Neural cell (in vitro differentiated cells): Measurements from ENCODE around the gene PCDH15. TPM values are rescaled to one million over a fixed set of nuclear protein-coding genes. Genes with fewer than 3 reads are reported as not detected.

Experiments used
- H2AFZ ChIP-seq: fragments of 200-600, 300-800 bp; sonication (generic), shearing (Covaris generic); 2 replicates; pipeline ENCODE4 v1.6.0; 2014; ENCODE audit warnings: low read depth, mild to moderate bottlenecking, antibody characterized with exemption, low read length, moderate library complexity
- H3F3A ChIP-seq: fragments of 200-600 bp; shearing (Covaris generic); 2 replicates; pipeline ENCODE4 v1.6.1; 2016; ENCODE audit warnings: mild to moderate bottlenecking, moderate library complexity, mixed read lengths, antibody characterized with exemption, low read length; ENCODE audit not compliant: insufficient read depth, poor library complexity, severe bottlenecking
- H3K27ac ChIP-seq: fragments of 200-600, 300-800 bp; sonication (generic), shearing (Covaris generic); 2 replicates; pipeline ENCODE4 v1.5.1; 2014; ENCODE audit warnings: mild to moderate bottlenecking, low read length, moderate library complexity
- H3K27me3 ChIP-seq: fragments of 300-800, 200-600 bp; sonication (generic), shearing (Covaris generic); 2 replicates; pipeline ENCODE4 v1.6.0; 2014; ENCODE audit warnings: mild to moderate bottlenecking, low read depth, low read length, moderate library complexity; ENCODE audit not compliant: insufficient read depth
- H3K36me3 ChIP-seq: fragments of 300-800, 200-600 bp; sonication (generic), shearing (Covaris generic); 2 replicates; pipeline ENCODE4 v1.5.1; 2014; ENCODE audit warnings: mild to moderate bottlenecking, antibody characterized with exemption, low read length, moderate library complexity; ENCODE audit not compliant: insufficient read depth
- H3K4me2 ChIP-seq: fragments of 300-800, 200-600 bp; sonication (generic), shearing (Covaris generic); 2 replicates; pipeline ENCODE4 v1.6.0; 2014; ENCODE audit warnings: mild to moderate bottlenecking, low read length
- H3K4me3 ChIP-seq: fragments of 300-800, 200-600 bp; sonication (generic), shearing (Covaris generic); 2 replicates; pipeline ENCODE4 v1.5.1; 2014; ENCODE audit warnings: mild to moderate bottlenecking, low read length, moderate library complexity
- H3K79me2 ChIP-seq: fragments of 200-600 bp; shearing (Covaris generic); replicated peaks from 2 replicates; pipeline ENCODE4 v1.6.0; 2014; ENCODE audit warnings: mild to moderate bottlenecking, low read length, moderate library complexity; ENCODE audit not compliant: insufficient read depth
- H3K9ac ChIP-seq: fragments of 300-800, 200-600 bp; sonication (generic), shearing (Covaris generic); 2 replicates; pipeline ENCODE4 v1.6.1; 2016; ENCODE audit warnings: mild to moderate bottlenecking, low read length, mixed read lengths
- H3K9me2 ChIP-seq: fragments of 200-600 bp; shearing (Covaris generic); 2 replicates; pipeline ENCODE4 v1.6.1; 2016; ENCODE audit warnings: mild to moderate bottlenecking, low read length, mixed read lengths; ENCODE audit not compliant: insufficient read depth
- H3K9me3 ChIP-seq: fragments of 200-600, 300-800 bp; sonication (generic), shearing (Covaris generic); 2 replicates; pipeline ENCODE4 v1.6.1; 2016; ENCODE audit warnings: mild to moderate bottlenecking, mixed run types, low read length, moderate library complexity, mixed read lengths
- H4K20me1 ChIP-seq: fragments of 200-600 bp; shearing (Covaris generic); 2 replicates; pipeline ENCODE4 v1.6.1; 2016; ENCODE audit warnings: mild to moderate bottlenecking, mixed run types; ENCODE audit not compliant: insufficient read depth
- EP300 ChIP-seq: fragments of 450-650 bp; conservative IDR thresholded peaks from 2 replicates; pipeline ENCODE4 v1.6.1; 2014; ENCODE audit warnings: antibody characterized with exemption, mild to moderate bottlenecking, moderate library complexity; ENCODE audit not compliant: poor library complexity, severe bottlenecking
- EZH2 ChIP-seq: fragments of 200-600, 300-800 bp; shearing (Covaris generic), sonication (generic); IDR thresholded peaks from 2 replicates; pipeline ENCODE4 v1.6.1; 2014; ENCODE audit warnings: antibody characterized with exemption, low read length, borderline replicate concordance, mild to moderate bottlenecking; ENCODE audit not compliant: insufficient read depth, poor library complexity, severe bottlenecking
- MXI1 ChIP-seq: fragments of 450-650 bp; conservative IDR thresholded peaks from 2 replicates; pipeline ENCODE4 v1.6.1; 2014; ENCODE audit warnings: antibody characterized with exemption, mild to moderate bottlenecking; ENCODE audit not compliant: poor library complexity, severe bottlenecking
- POLR2AphosphoS5 ChIP-seq: IDR thresholded peaks from 2 replicates; pipeline ENCODE4 v1.6.1; 2012
- RAD21 ChIP-seq: fragments of 450-650 bp; conservative IDR thresholded peaks from 2 replicates; pipeline ENCODE4 v1.6.1; 2014; ENCODE audit warnings: antibody characterized with exemption, mild to moderate bottlenecking, moderate library complexity
- SMC3 ChIP-seq: fragments of 450-650 bp; conservative IDR thresholded peaks from 2 replicates; pipeline ENCODE4 v1.6.1; 2014; ENCODE audit warnings: antibody characterized with exemption, mild to moderate bottlenecking, moderate library complexity; ENCODE audit not compliant: poor library complexity
- TAF1 ChIP-seq: IDR thresholded peaks from 2 replicates; pipeline ENCODE4 v1.6.1; 2012; ENCODE audit warnings: low read depth
- polyA plus RNA-seq: library from polyadenylated mRNA; depleted of rRNA; stranded (reverse); fragments of >200 nt; gene quantifications from 2 replicates; pipeline ENCODE4 v1.2.3, GENCODE V29; 2014
- TF ChIP-seq, protein P1 (sequence below): fragments of 450-650 bp; IDR thresholded peaks from 2 replicates; pipeline ENCODE4 v1.5.1; 2014; ENCODE audit warnings: antibody characterized with exemption, mild to moderate bottlenecking, moderate library complexity; ENCODE audit not compliant: poor library complexity, severe bottlenecking
- TF ChIP-seq, protein P2 (sequence below): IDR thresholded peaks from 2 replicates; pipeline ENCODE4 v1.6.1; 2012; ENCODE audit warnings: borderline replicate concordance

PCDH15 gene
- polyA plus RNA-seq, 1 donor from 2014 or later: 1.2 TPM

DNA sequence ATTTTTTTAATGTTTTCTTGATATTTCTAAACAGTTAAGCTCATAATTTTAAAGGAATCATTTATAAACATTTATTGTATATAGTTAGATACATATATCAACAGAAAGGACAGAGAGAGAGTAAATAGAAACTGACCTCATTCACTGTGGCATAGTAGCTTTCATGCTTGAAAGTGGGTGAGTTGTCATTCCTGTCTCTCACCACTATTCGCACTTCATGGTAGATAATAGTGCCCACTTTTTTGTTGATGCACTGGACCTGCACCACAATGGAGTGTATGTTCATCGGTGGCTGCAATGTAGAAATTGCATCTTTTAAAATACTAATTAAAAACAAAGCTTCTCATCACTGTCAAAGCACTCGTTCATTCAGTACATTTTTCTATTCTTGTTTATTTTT is 432.0 kb downstream of the PCDH15 start:
- Histone ChIP-seq H3K9ac (no peak overlapping the region), H3K36me3 (no peaks in the 10 kb centered on the region), H4K20me1 (no peaks in the 10 kb centered on the region), H3K9me2 (no peaks in the 10 kb centered on the region), H3K79me2 (no peaks in the 10 kb centered on the region), H3F3A (no peaks in the 10 kb centered on the region), H2AFZ (no peak overlapping the region), H3K9me3 (no peaks in the 10 kb centered on the region), H3K4me3 (no peak overlapping the region), H3K4me2 (no peak overlapping the region), H3K27me3 (no peaks in the 10 kb centered on the region), H3K27ac (no peak overlapping the region)
- TF ChIP-seq TAF1 (no peak), POLR2AphosphoS5 (no peak), MXI1 (no peak), SMC3 (no peak), EP300 (no peak), RAD21 (no peak), EZH2 (no peak)
- TF ChIP-seq, protein P1, sequence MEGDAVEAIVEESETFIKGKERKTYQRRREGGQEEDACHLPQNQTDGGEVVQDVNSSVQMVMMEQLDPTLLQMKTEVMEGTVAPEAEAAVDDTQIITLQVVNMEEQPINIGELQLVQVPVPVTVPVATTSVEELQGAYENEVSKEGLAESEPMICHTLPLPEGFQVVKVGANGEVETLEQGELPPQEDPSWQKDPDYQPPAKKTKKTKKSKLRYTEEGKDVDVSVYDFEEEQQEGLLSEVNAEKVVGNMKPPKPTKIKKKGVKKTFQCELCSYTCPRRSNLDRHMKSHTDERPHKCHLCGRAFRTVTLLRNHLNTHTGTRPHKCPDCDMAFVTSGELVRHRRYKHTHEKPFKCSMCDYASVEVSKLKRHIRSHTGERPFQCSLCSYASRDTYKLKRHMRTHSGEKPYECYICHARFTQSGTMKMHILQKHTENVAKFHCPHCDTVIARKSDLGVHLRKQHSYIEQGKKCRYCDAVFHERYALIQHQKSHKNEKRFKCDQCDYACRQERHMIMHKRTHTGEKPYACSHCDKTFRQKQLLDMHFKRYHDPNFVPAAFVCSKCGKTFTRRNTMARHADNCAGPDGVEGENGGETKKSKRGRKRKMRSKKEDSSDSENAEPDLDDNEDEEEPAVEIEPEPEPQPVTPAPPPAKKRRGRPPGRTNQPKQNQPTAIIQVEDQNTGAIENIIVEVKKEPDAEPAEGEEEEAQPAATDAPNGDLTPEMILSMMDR: no peak
- TF ChIP-seq, protein P2, sequence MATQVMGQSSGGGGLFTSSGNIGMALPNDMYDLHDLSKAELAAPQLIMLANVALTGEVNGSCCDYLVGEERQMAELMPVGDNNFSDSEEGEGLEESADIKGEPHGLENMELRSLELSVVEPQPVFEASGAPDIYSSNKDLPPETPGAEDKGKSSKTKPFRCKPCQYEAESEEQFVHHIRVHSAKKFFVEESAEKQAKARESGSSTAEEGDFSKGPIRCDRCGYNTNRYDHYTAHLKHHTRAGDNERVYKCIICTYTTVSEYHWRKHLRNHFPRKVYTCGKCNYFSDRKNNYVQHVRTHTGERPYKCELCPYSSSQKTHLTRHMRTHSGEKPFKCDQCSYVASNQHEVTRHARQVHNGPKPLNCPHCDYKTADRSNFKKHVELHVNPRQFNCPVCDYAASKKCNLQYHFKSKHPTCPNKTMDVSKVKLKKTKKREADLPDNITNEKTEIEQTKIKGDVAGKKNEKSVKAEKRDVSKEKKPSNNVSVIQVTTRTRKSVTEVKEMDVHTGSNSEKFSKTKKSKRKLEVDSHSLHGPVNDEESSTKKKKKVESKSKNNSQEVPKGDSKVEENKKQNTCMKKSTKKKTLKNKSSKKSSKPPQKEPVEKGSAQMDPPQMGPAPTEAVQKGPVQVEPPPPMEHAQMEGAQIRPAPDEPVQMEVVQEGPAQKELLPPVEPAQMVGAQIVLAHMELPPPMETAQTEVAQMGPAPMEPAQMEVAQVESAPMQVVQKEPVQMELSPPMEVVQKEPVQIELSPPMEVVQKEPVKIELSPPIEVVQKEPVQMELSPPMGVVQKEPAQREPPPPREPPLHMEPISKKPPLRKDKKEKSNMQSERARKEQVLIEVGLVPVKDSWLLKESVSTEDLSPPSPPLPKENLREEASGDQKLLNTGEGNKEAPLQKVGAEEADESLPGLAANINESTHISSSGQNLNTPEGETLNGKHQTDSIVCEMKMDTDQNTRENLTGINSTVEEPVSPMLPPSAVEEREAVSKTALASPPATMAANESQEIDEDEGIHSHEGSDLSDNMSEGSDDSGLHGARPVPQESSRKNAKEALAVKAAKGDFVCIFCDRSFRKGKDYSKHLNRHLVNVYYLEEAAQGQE: no peak

DNA sequence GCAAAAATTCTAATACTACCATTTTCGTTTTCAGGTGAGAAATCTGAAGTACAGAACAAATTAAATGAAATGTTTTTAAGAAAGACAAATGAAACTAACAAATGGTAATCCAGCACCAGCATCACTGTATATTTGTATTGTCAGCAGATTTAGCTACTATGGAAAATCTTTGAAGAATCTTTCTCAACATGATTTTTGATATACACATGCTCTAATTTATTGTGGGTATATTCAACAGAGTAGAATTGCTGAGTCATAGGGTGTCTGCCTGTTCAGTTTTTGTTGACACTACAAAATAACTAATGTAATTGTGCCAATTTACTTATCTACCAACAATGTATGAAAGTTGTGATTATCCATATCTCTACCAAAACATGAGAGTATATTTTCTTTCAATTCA is 437.6 kb downstream of the PCDH15 start:
- no peaks in the 10 kb centered on the region for H3K79me2 ChIP-seq
- H3K9me3 ChIP-seq: no peaks in the 10 kb centered on the region
- H3K27me3 ChIP-seq: no peaks in the 10 kb centered on the region
- H3K36me3 ChIP-seq: no peaks in the 10 kb centered on the region
- no peak overlapping the region for H3K4me3 ChIP-seq
- H3K9me2 ChIP-seq: no peaks in the 10 kb centered on the region
- no peaks in the 10 kb centered on the region for H3F3A ChIP-seq
- no peak overlapping the region for H2AFZ ChIP-seq
- TF ChIP-seq TAF1 (no peak), EP300 (no peak), EZH2 (no peak)
- no peak overlapping the region for H3K4me2 ChIP-seq
- H3K27ac ChIP-seq: no peak overlapping the region
- no peak overlapping the region for H3K9ac ChIP-seq
- H4K20me1 ChIP-seq: no peaks in the 10 kb centered on the region

DNA sequence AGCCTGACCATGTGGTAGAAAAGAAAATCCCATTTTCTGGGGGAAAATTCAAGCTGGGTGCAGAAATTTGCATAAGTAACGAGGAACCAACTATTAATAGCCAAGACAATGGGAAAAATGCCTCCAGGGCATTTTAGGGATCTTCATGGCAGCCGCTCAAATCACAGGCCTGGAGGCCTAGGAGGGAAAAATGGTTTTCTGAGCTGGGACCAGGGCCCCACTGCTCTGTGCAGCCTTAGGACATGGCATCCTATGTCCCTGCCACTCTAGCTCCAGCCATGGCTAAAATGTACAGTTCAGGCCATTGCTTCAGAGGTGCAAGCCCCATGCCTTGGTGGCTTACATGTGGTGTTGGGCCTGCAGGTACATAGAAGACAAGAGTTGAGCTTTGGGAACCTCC is 459.0 kb downstream of the PCDH15 start:
- Histone ChIP-seq H3K4me2 (no peak overlapping the region), H3K27me3 (no peaks in the 10 kb centered on the region), H2AFZ (no peak overlapping the region), H4K20me1 (no peaks in the 10 kb centered on the region), H3K27ac (no peak overlapping the region), H3K4me3 (no peak overlapping the region), H3K9me2 (no peaks in the 10 kb centered on the region), H3K36me3 (no peaks in the 10 kb centered on the region), H3K79me2 (no peaks in the 10 kb centered on the region), H3K9ac (no peak overlapping the region), H3F3A (no peaks in the 10 kb centered on the region), H3K9me3 (no peaks in the 10 kb centered on the region)
- TF ChIP-seq TAF1 (no peak), MXI1 (no peak), EZH2 (no peak), SMC3 (no peak), RAD21 (no peak), POLR2AphosphoS5 (no peak), EP300 (no peak)
- TF ChIP-seq, protein P1: no peak
- TF ChIP-seq, protein P2: no peak
